Endothelial cell of umbilical vein (primary cell): ENCODE measurements around the gene PRKG1.

Experiments used
- CTCF ChIP-seq, 2 donors: IDR thresholded peaks; 1 replicate in 1 of 2; 2 replicates in 1 of 2; pipeline ENCODE4 v1.5.1; 2011; ENCODE audit warnings: low read length in 2 of 2, mild to moderate bottlenecking in 2 of 2, moderate library complexity in 2 of 2, control low read depth in 1 of 2, inconsistent platforms in 1 of 2, low read depth in 1 of 2; ENCODE audit not compliant: insufficient read depth in 1 of 2; ENCODE audit errors: extremely low read depth in 1 of 2
- EZH2 ChIP-seq: IDR thresholded peaks from 2 replicates; pipeline ENCODE4 v1.6.1; 2012; ENCODE audit warnings: borderline replicate concordance, low read depth, mild to moderate bottlenecking, moderate library complexity, low read length, inconsistent platforms; ENCODE audit not compliant: severe bottlenecking
- GATA2 ChIP-seq: IDR thresholded peaks from 2 replicates; pipeline ENCODE4 v1.7.0; 2011; ENCODE audit warnings: low read depth, mild to moderate bottlenecking, moderate library complexity, mixed read lengths, low read length; ENCODE audit not compliant: insufficient read length, insufficient read depth
- JUN ChIP-seq: IDR thresholded peaks from 2 replicates; pipeline ENCODE4 v1.6.1; 2011; ENCODE audit warnings: borderline replicate concordance, low read depth; ENCODE audit not compliant: insufficient read length, insufficient read depth
- MYC ChIP-seq: IDR thresholded peaks from one replicate; pipeline ENCODE4 v1.6.1; 2011; ENCODE audit warnings: mild to moderate bottlenecking, low read depth, low read length
- POLR2A ChIP-seq: IDR thresholded peaks from 2 replicates; pipeline ENCODE4 v1.6.1; 2012; ENCODE audit warnings: low read depth, mild to moderate bottlenecking, control low read depth, low read length
- POLR2AphosphoS5 ChIP-seq: IDR thresholded peaks from 2 replicates; pipeline ENCODE4 v1.6.1; 2012; ENCODE audit warnings: low read depth, mild to moderate bottlenecking, control low read depth, low read length, moderate library complexity; ENCODE audit not compliant: insufficient read depth

GRCh38 chr10:51251110-51251509 is 176.8 kb downstream of the PRKG1 start:
- TF ChIP-seq CTCF (IDR thresholded peaks at IDR 0.05; ENCODE audit: extremely low read depth in 1 of 2, insufficient read depth in 1 of 2, low read depth in 1 of 2, low read length in 2 of 2) (no peak), POLR2A (no peak), EZH2 (no peak), GATA2 (peak; percentile 19), POLR2AphosphoS5 (peak; percentile 29), JUN (peak; percentile 65), MYC (no peak)
